Uterus (tissue), 4 donors: ENCODE measurements around the gene FAM184B. TPM values are rescaled to one million over a fixed set of nuclear protein-coding genes. Genes with fewer than 3 reads are reported as not detected.

Experiments
- DNase-seq, 2 donors: peaks; one replicate each; pipeline ENCODE4 v3.0.0-alpha.2; 2019 to 2020
- H3K27ac ChIP-seq, 2 donors: fragments of 200-600 bp; sonication (generic); 1 replicate in 1 of 2; 2 replicates in 1 of 2; pipeline ENCODE4 v1.5.1; 2016 to 2018
- H3K27me3 ChIP-seq, 2 donors: fragments of 200-600 bp; sonication (generic); one replicate each; pipeline ENCODE4 v1.5.1; 2018 to 2019; ENCODE audit warnings: control low read depth in 1 of 2
- H3K36me3 ChIP-seq, 2 donors: fragments of 200-600 bp; sonication (generic); one replicate each; pipeline ENCODE4 v1.5.1; 2019; ENCODE audit warnings: control low read depth in 1 of 2
- H3K4me1 ChIP-seq, 2 donors: fragments of 200-600 bp; sonication (generic); one replicate each; pipeline ENCODE4 v1.5.1; 2018 to 2019; ENCODE audit warnings: control low read depth in 1 of 2
- H3K4me3 ChIP-seq, 2 donors: fragments of 200-600 bp; sonication (generic); 1 replicate in 1 of 2; 2 replicates in 1 of 2; pipeline ENCODE4 v1.5.1; 2018 to 2019; ENCODE audit warnings: mild to moderate bottlenecking in 1 of 2
- H3K9me3 ChIP-seq, 2 donors: fragments of 200-600 bp; sonication (generic); one replicate each; pipeline ENCODE4 v1.5.1; 2019; ENCODE audit warnings: control low read depth in 1 of 2
- CTCF ChIP-seq, 4 experiments: fragments of 200-600 bp in 2 of 4; fragments of 450-650 bp in 2 of 4; sonication (generic) in 2 of 4; IDR thresholded peaks; one replicate each; pipeline ENCODE4 v1.5.1; 2016 to 2019; ENCODE audit warnings: antibody characterized with exemption in 4 of 4, mild to moderate bottlenecking in 2 of 4, moderate library complexity in 1 of 4
- POLR2A ChIP-seq, 2 donors: fragments of 450-650 bp; IDR thresholded peaks; one replicate each; pipeline ENCODE4 v1.6.1; 2016; ENCODE audit warnings: antibody characterized with exemption in 2 of 2, mild to moderate bottlenecking in 1 of 2, moderate library complexity in 1 of 2
- intact Hi-C: fragments of 100-400 bp; cut with DNase I; formaldehyde crosslinking; loops from one replicate; pipeline ENCODE4 v1.15.1; 2023; ENCODE audit warnings: low total_unique reads
- total RNA-seq, 4 donors: library from RNA; depleted of rRNA in 3 of 4; stranded (reverse); fragments of >200 nt in 3 of 4; gene quantifications; one replicate each; pipeline versions ENCODE4 v1.1.0 to v1.2.4, GENCODE V29; 2014 to 2023
- donor health status: DM: yes; HTN: yes; CAD: no.

FAM184B gene
- total RNA-seq, 4 donors from 2014 or later, result 0.07 TPM; not detected in 3

GRCh38 chr4:17812801-17813200 lies 31.4 kb upstream of the FAM184B start:
- intact Hi-C loops, result no loop called here

GRCh38 chr4:17812125-17812524 lies 30.7 kb upstream of the FAM184B start:
- Histone ChIP-seq H3K4me3 (no peak overlapping the region), H3K36me3 (no peaks in the 10 kb centered on the region), H3K9me3 (no peaks in the 10 kb centered on the region), H3K4me1 (peaks cover 9 to 10% of the 10 kb centered on the region in 2 donors), H3K27me3 (no peaks in the 10 kb centered on the region), H3K27ac (no peak overlapping the region)
- DNase-seq, result no peak
- TF ChIP-seq CTCF (IDR thresholded peaks at IDR 0.05), result no peak
- no peak for TF ChIP-seq POLR2A (IDR thresholded peaks at IDR 0.05)
- intact Hi-C loops, result no loop called here

More at GRCh38 chr4:17812801-17813200, 31.4 kb upstream of the FAM184B start:
- Histone ChIP-seq H3K36me3 (no peaks in the 10 kb centered on the region), H3K4me1 (peaks cover 5 to 10% of the 10 kb centered on the region in 2 donors), H3K9me3 (no peaks in the 10 kb centered on the region), H3K27me3 (no peaks in the 10 kb centered on the region), H3K4me3 (no peak overlapping the region), H3K27ac (no peak overlapping the region)
- no peak for DNase-seq
- TF ChIP-seq CTCF (IDR thresholded peaks at IDR 0.05) (no peak), POLR2A (IDR thresholded peaks at IDR 0.05) (no peak)

GRCh38 chr4:17811078-17811603 lies 29.7 kb upstream of the FAM184B start:
- intact Hi-C loops, result no loop called here
- TF ChIP-seq POLR2A (IDR thresholded peaks at IDR 0.05), result no peak
- no peak for TF ChIP-seq CTCF (IDR thresholded peaks at IDR 0.05)
- peak in 1 of 2 donors; percentile 23 for DNase-seq

GRCh38 chr4:17810260-17811077 lies 29.0 kb upstream of the FAM184B start, which contains the start of the genes DCAF16 and NCAPG:
Gene DCAF16, minus strand, starts transcription at chr4:17810757. Its CDS starts 6,616 bp downstream, at chr4:17804141.
Gene NCAPG, plus strand, starts transcription at chr4:17810979. Its CDS starts 99 bp downstream, at chr4:17811078.
- TF ChIP-seq CTCF (IDR thresholded peaks at IDR 0.05) (no peak), POLR2A (IDR thresholded peaks at IDR 0.05) (peak; percentile 97)
- DNase-seq, result peak; percentile 99
- Histone ChIP-seq H3K4me3 (peak within 1 kb of the TSS; percentile 76 to 87), H3K36me3 (no peaks in the 10 kb centered on the region), H3K27me3 (no peaks in the 10 kb centered on the region), H3K4me1 (peaks cover 9 to 10% of the 10 kb centered on the region in 2 donors), H3K9me3 (no peaks in the 10 kb centered on the region), H3K27ac (peak within 1 kb of the TSS; percentile 96 to 97)
- intact Hi-C loops, result no loop called here

More at GRCh38 chr4:17811078-17811603, 29.7 kb upstream of the FAM184B start:
- H3K27ac ChIP-seq, result peak overlapping the region in 1 of 2 donors; percentile 96
- peak overlapping the region; percentile 76 to 87 for H3K4me3 ChIP-seq
- no peaks in the 10 kb centered on the region for H3K27me3 ChIP-seq
- peaks cover 9 to 10% of the 10 kb centered on the region in 2 donors for H3K4me1 ChIP-seq
- no peaks in the 10 kb centered on the region for H3K36me3 ChIP-seq
- H3K9me3 ChIP-seq, result no peaks in the 10 kb centered on the region

DNA sequence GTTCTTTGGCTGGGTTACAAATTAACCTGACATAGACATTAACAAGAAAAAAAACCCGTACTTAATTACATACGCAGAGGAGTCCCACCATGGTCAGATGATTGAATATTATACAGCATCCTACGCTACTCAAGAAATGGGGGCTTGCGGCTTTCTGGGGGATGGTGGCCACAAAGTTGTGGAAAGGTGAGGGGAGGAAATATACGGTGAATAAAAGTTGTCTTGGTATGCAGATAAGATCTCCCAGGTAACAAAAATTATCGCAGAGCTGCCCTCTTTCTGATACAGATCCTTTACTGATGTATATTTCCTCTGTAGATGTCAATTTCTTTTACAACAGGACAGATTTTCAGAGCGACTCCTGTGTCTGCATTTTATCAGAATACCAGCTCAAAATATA lies 28.2 kb upstream of the FAM184B start:
- Histone ChIP-seq H3K27ac (peak overlapping the region; percentile 96 to 97), H3K4me1 (peaks cover 9 to 10% of the 10 kb centered on the region in 2 donors), H3K9me3 (no peaks in the 10 kb centered on the region), H3K4me3 (peak overlapping the region; percentile 76 to 87), H3K36me3 (no peaks in the 10 kb centered on the region), H3K27me3 (no peaks in the 10 kb centered on the region)
- intact Hi-C loops, result no loop called here
- DNase-seq, result no peak
- no peak for TF ChIP-seq CTCF (IDR thresholded peaks at IDR 0.05)
- no peak for TF ChIP-seq POLR2A (IDR thresholded peaks at IDR 0.05)
